Measurements from ENCODE around the gene AKR1B1.

DNA sequence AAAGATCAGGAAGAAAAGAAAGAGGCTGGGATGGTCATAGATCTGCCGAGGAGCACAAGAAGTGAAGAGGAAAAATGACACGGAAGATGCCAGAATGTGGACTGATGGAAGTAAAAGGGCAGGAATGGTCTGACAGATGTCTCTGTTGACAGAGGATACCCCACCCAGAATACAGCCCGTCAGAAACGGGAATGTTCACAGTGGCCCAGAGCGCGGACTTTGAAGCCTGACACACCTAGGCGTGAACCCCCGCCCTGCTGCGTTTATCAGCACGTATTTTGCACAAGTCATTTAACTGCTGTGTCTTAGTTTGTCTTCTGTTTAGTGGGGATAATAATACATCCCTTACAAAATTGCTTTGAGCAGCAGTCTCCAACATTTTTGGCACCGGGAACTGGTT, 27.1 kb downstream of the AKR1B1 start:
- TF ChIP-seq, protein P1, sequence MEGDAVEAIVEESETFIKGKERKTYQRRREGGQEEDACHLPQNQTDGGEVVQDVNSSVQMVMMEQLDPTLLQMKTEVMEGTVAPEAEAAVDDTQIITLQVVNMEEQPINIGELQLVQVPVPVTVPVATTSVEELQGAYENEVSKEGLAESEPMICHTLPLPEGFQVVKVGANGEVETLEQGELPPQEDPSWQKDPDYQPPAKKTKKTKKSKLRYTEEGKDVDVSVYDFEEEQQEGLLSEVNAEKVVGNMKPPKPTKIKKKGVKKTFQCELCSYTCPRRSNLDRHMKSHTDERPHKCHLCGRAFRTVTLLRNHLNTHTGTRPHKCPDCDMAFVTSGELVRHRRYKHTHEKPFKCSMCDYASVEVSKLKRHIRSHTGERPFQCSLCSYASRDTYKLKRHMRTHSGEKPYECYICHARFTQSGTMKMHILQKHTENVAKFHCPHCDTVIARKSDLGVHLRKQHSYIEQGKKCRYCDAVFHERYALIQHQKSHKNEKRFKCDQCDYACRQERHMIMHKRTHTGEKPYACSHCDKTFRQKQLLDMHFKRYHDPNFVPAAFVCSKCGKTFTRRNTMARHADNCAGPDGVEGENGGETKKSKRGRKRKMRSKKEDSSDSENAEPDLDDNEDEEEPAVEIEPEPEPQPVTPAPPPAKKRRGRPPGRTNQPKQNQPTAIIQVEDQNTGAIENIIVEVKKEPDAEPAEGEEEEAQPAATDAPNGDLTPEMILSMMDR (IDR thresholded peaks at IDR 0.05), result no peak
- TF ChIP-seq ZFX (IDR thresholded peaks at IDR 0.05; ENCODE audit: borderline replicate concordance), result no peak

Measured in 22Rv1 (cell line).